GM19025 (cell line): ENCODE data around the gene SLC16A1.
A peak's percentile ranks its signal among the peaks of the same experiment; 100 is the strongest.
"Not testable (repeated sequence)": the region's sequence is repeated elsewhere in the genome, so short reads cannot be mapped to it uniquely, and the experiment has no call there.

Experiments
- ATAC-seq: cut with Tn5 transposase; IDR thresholded peaks from one replicate; pipeline ENCODE4 v1.9.1; 2021; ENCODE audit warnings: mild to moderate bottlenecking, low read depth, moderate library complexity; ENCODE audit not compliant: unreplicated experiment

SLC16A1 gene

DNA sequence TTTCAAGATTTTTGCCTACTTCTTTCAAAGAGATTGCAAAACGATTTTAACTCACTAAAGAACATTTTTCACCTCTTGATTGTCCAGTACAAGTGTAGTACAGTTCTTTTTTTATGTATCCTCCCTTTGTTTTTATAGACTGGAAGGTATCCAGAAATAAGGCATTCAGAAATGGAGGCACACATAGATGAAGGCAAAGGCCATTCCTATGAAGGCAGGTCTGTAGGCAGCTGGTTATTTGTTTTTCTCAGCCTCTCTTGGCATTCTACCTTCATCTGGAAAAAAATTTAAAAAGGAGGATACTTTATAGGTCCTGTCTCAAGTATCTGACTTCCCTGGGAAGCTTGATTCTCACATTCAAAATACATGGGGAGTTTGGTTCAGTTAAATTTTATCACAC lies 18.6 kb upstream of the SLC16A1 start:
- no peak for ATAC-seq

DNA sequence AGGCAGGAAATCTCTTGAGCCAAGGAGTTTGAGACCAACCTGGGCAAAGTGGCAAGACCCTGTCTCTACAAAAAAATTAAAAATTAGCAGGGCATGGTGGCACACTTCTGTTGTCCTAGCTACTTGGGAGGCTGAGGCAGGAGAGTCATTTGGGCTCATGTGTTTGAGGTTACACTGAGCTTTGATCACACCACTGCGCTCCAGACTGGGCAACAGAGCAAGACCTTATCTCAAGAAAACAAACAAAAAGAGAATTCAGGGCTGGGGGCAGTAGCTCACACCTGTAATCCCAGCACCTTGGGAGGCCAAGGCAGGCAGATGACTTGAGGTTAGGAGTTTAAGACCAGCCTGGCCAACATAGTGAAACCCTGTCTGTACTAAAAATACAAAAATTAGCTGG lies 17.8 kb upstream of the SLC16A1 start:
- ATAC-seq, result no peak

DNA sequence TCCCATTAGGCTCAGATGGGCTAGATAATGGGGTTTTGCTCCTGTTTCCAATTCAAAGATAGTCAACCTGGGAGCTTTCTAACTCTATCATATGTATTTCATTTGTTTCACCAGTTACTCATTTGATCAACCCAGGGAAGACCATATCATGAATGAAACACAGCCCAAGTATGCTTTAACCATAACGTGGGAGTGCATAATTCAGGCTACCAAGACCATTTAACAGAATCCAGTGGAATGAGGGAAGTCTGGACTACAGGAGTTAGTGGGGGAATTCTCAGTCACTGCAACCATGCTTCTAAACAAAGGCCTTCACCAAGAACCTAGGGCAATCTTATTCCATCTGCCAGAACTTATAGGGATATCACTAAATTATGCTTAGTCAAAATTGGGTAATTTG lies 15.0 kb upstream of the SLC16A1 start:
- no peak for ATAC-seq

DNA sequence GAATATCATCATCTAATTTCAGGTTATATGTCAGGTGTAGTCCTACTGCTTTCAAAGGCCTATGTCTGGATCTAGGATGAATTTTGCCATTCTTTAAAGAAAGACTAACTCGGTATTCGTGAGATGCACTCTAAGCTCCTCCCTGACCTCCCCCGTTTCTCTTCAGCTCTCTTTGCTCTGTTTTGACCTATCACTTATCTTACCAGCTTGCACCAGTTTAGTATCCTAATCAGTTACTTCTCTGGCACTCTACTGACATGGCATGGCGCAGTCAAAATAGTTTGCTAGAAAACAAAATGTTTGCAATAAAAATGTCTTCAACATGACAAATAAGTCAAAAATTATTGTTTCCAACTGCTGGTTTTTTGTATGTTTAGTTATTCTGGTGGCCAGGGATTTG lies 8.4 kb upstream of the SLC16A1 start:
- no peak for ATAC-seq

DNA sequence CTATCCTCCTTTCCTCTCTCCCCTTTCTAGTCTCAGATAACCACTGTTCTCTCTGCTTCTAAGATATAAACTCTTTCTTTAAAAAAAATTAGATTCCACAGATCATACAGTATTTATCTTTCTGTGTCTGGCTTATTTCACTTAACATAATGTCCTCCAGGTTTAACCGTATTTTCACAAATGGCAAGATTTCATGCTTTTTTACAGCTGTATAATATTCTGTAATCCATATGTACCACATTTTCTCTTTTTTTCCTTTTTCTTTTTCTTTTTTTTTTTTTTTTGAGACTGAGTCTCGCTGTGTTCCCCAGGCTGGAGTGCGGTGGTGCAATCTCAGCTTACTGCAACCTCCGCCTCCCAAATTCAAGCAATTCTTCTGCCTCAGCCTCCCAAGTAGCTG lies 5.1 kb upstream of the SLC16A1 start:
- ATAC-seq, result no peak

DNA sequence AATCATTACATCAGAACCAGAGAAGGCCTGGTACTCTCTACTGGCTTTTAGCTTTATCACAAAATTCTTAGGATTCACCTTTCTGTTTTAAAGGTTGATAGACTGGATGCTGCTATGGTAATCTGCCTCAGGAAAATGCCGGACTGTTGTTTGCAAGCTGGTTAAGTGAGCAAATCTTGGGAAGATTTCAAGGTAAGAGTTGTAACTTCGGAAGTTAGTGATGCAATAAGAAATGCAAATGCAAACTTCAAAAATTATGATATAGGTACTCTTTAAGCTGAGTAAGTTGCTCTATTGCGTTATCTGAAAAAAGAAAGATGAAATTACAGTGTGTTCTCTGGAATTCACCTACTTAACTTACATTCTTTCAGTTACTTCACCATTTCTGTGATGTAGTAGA lies 4.4 kb upstream of the SLC16A1 start:
- no peak for ATAC-seq

DNA sequence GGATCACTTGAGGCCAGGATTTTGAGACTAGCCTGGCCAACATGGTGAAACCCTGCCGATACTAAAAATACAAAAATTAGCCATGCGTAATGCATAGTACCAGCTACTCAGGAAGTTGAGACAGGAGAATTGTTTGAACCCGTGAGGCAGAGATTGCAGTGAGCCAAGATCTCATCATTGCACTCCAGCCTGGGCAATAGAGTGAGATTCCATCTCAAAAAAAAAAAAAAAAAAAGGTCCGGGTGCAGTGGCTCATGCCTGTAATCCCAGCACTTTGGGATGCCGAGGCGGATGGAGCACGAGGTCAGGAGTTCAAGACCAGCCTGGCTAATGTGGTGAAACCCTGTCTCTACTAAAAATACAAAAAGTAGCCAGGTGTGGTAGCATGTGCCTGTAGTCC lies 2.2 kb upstream of the SLC16A1 start:
- not testable (repeated sequence) for ATAC-seq

DNA sequence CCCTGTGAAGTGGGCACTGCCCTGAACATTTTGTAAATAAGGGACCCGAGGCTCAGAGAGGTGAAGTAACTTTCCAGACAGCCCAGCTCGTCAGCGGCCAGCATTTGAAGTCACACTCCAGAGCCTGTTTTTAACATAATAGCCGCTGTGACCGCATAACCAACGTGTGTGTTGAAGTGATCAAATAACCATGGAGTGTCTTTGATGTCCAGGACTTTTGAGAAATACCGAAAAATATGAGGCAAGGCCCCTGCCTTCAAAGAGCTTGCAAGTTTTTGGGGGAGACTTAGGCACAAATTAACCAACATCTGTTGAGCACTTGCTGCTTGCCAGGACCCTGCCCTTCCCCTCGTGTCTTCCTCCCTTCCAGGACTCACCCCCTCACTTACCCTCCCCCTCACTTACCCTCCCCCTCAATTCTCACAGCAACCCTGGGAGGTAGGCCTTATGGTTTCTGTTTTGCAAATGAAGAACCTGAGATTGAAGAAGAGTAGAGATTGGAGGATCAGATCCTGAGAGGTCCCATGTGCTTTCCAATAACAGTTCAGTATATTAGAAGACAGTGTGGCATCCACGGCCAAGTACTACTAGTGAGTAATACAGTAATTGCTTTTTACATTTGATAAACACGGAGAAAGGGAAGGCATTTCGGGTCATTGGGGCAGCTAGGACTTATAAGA lies 1.3 kb upstream of the SLC16A1 start:
- peak; percentile 35 for ATAC-seq

DNA sequence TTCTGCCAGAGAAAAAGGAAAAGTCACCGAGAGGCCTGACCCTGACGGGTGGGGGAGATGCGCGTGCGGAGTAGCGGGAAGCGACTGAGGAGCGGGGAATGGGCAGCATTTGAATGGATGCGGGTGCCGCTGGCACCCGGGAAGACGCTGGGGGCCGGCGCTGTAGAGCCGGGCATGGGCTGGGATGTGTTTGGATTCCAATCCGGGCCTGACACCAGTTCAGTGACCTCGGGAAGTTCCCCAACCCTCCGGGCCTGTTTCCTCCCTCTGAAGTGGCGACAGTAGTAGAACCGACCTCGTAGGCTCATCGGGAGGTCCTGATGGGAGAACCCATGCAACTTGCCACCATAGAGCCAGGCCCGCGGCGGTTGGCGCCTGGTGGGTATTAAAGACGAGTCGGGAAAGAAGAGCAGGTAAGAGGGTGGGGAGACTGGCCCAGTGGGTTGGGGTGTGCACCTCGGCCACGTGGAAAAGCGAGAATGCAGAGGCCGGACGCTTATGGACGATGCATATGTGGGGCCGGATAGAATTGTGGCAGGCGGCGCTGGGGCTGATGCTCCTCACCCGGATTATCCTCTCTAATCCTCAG lies 642 bp upstream of the SLC16A1 start:
- peak; percentile 5 for ATAC-seq

DNA sequence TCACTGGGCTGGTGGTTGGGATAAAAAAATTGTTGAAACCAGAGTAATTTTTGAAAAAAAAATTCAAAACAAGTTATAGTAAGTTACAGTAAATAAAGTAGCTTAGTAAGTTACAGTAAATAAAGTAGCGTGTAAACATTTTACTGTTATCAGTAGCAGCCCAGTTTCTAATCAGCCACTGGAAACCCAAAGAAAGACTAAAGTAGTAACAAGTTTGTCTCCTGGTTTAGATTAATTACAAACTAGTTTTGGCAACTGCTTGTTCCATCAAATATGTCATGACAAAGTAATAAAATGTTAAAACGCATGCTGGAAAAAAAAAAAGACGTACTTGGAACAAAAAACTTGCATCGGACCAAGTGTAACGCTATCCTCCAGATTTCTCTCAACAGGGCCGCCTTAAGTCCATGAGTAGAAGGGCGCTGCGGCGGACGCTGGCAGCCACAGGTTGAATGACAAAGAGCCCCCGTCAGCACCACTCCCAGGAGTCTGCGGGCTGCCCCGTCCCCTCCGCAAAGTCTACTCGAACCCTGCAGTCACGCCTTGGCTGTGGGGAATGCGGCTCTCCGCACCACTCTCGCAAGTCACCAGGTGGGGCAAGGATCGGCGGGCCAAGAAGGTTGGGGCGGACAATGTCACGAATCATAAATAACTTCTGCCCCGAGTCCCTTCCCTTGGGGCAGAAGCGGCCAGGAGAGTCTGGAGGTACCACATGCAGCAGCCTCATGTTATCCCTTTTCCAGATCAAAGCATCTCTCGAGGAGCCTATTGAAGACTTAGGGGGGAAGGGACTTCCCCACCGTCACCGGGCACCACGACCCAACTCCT lies 837 bp downstream of the SLC16A1 start:
- peak; percentile 1 for ATAC-seq

DNA sequence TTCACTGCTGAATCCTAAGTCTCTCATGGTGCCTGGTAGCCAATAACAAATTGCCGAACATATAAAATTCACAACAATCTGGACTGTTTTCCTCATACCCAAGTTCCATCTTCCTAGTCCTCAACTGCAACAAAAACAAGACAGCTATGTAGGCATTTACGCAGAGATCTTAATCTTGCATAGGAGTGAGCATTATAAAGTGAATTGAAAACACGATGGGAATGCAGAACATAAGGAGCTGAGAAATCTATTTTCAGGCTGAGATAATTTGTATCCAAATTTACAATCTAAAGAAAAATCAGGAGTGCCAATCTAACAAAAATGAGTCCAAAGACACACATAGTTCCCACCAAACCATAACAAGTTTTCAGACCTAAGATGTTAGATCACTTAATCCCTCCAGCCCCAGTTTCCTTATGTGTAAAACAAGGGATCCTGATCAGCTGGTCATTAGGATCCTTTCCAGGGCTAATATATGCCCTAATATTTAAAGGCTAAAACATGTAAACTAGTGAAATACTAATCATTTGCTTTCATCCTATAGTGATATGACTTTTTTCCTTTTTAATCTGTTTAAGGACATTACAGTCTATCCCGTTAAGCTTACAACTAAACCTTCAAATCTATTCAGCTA lies 1.9 kb downstream of the SLC16A1 start:
- no peak for ATAC-seq

DNA sequence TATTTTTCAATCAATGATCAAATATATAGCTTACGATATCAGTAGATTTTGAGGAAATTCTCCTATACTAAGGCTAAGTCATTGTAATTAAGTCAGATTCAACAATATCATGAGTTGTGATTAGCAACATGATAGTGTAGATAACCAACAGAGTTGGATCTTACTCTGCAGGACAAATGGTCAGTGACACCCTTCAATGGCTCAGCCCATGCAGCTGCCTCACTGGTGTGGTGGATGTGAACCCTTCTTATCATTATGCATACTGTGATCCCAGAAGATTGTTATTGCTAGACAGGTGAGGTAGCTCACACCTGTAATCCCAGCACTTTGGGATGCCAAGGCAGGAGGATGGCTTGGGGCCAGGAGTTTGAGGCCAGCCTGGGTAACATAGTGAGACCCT lies 5.6 kb downstream of the SLC16A1 start:
- ATAC-seq, result no peak

DNA sequence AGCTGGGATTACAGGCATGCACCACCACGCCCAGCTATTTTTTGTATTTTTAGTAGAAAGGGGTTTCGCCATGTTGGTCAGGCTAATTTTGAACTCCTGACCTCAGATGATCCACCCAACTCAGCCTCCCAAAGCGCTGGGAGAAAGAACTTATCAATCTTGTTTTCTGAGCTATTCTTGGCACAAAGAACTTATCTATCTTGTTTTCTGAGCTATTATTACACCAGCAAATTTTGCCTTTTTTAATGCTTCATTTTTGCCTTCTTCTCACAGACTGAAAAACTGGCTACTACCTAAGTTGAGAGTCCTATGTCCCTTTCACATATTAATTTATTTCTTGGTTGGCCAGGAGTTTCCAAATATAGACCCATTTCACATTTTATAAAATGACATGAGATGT lies 9.3 kb downstream of the SLC16A1 start:
- no peak for ATAC-seq

DNA sequence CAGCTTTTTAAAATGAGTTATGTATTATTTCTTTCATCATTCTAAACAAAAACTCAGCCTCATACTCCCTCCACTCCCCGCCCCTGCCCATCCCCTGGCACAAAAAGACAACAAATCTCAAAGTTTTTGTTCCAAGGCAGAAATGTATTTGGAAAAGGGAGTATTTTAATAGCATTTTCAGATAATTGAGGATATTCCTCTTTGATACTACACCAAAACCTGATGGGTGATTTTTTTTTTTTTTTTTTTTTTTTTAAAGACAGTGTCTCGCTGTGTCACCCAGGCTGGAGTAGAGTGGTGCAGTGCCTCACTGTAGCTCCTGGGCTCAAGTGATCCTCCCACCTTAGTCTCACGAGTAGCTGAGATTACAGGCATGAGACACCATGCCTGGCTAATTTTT lies 16.2 kb downstream of the SLC16A1 start:
- ATAC-seq, result no peak

DNA sequence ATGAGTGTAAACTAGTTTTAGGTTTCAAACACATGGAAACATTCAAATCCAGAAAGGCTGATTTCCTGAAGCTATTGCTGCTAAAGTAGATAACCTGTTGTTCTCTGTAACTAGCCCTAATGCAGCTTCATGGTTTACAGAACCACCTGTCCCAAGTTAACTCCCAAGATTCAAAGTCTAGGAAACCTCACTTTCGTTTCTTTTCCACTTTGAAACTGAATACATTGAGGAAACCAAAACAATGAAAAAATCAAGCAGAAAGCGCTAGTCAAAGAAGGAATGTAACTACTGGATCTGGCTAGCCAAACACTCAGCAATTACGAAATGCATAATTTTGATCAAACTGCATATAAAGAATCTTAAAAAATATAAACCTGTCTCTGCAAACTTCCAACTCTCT lies 17.8 kb downstream of the SLC16A1 start:
- no peak for ATAC-seq

DNA sequence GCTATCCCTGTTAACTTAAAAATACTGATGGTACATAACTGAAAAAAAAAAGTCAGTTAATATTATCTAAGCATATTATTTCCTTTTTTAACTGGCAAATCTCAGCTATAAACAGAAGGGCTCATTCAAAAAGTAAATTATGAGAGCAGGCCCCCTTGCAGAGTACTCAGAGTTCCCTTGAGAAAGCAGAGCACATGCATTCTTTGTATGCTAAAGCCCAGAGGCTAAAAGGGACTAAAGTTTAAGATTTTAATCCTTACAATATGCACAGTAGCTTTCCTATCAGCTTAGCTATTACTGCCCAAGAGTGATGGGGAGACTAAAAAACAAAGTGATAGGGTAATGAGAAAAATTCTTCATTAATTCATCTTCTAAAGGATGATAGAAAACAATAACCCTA lies 18.5 kb downstream of the SLC16A1 start:
- no peak for ATAC-seq

DNA sequence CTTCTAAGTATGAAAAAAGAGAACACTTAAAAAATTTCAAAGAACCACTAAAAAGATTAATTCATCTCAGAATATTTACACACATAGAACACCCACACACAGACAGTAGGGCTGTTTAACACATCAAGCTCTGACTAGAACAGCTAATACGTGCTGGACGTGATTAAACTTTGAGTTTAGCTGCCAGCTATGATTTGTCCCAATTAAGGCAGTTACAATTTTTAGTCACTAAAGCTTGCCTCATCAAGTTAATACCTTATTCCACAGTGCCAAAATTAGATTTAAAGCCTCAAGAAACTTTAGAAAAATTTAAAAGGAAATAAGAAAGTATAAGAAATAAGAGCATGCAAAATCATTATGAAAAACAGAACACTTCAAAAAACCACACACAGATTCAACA lies 18.9 kb downstream of the SLC16A1 start:
- ATAC-seq, result no peak

DNA sequence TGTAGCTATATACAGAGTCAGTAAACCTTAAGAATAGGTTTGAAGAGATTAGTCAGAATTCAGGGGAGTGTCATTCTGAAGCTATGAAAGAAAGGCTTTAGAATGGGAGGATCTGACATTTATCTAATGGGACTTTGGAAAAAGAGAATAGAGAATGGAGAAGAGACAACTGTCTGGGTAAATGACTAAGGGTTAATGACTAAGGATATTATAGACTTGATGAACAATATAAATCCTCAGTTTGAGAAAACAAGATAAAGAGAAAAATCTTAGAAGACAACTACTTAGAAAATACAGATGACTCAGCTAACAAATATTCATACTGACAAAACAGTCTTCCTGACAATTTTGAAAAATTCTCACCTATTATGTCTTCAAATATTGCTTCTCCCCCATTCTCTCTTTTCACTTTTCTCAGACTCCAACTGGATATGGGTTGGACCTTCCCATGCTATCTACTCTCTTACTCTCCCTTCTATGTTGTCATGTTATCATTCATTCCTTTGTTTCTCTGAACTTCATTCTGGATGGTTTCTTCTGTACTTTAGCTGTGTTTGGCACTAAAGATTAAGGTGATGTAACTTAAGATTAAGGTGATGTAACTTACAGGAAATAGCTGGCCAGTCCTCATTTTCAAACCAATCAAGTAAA lies 20.4 kb downstream of the SLC16A1 start:
- ATAC-seq, result no peak

DNA sequence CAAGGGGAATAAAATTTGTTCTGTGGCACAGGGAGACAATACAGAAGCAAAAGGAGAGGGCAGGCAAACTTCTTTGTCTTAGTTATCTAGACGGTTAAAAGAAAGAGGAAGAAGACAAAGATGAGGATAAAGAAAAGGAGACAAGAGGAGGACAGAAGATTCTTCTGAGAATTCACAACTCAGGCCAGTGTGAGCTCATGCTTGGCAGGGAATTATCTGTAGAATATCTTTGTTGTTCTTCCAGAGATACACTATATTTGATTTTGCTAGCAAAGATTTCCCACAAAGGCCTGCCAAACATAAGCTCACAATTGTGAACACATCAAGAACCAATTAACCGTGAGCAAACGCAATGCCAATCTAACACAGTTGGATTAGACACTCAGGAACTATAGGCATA lies 21.4 kb downstream of the SLC16A1 start:
- no peak for ATAC-seq

DNA sequence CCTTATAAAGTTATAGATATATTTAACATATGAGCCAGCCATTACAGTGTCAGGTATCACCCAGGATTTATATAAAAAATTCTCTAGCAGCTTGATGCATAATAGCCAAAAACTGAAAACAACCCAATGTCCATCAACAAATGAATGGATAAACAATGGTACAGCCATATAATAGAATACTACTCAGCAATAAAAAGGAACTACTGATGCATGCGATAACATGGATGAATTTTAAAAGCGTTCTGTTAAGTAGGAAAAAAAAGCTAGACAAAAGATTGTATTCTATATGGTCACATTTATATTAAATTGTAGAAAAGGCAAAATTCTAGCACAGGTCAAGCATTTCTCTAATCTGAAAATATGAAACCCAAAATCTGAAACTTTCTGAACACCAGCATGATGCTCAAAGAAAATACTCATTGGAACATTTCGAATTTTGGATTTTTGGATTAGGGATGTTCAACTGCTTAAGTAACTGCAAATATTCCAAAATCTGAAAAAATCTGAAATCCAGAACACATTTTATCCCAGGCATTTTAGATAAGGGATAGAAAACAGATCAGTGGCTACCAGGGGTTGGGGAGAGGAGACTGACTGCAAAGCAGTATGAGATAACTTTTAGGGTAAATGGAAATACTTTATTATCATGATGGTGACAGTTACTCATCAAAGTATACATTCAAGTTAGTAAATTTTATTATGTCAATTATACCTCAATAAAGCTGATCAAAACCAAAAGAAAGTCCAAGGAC lies 22.0 kb downstream of the SLC16A1 start:
- no peak for ATAC-seq
